Measurements from ENCODE around the gene CDR2.

DNA sequence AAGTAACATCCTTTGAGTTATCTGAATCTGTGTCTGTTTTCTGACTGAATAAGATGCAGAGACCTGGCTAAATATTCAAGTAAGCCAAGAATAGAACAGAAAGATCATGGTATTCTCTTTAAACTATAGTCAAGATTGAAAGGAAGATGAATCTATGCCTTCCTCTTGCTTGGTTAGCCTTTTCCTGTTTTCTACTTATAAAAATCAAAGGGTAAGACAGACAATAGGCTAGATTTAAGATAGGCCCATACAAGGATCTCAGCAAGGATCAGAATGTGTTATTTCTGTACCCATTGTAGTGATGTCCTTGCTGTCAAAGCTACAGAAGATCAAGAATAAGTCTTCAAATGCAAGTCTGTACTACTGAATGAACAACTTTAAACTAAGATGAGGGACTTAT lies 7.0 kb upstream of the CDR2 start:
- TF ChIP-seq CTCF (optimal IDR thresholded peaks at IDR 0.05 in 1 of 3, IDR thresholded peaks at IDR 0.05 in 1 of 3, conservative IDR thresholded peaks at IDR 0.05 in 1 of 3; ENCODE audit: extremely low read depth in 1 of 3, insufficient read depth in 2 of 3, low read length in 3 of 3) (no peak), EZH2 (IDR thresholded peaks at IDR 0.05; ENCODE audit: low read length) (no peak)

All from keratinocyte (primary cell).